ENCODE results near the gene CCDC192. TPM values are rescaled to one million over a fixed set of nuclear protein-coding genes. Genes with fewer than 3 reads are reported as not detected.

The CCDC192 gene
- total RNA-seq, 5 donors from 2014 or later (not counting 1 experiment from before 2014, with no cell fraction given): 0.58 TPM; not detected in 4

Other genes starting within 250 kb of the CCDC192 start
- 10 to 100 TPM; 38.9 to 51.6 (median 47.7) TPM for gene PRRC1, start 185.8 kb upstream of the CCDC192 start, total RNA-seq
- gene CTXN3, start 54.3 kb upstream of the CCDC192 start, total RNA-seq: not detected

Data from T-cell (primary cell).